GM21515 (cell line): ENCODE results near the gene BMAL1.
"Not testable (repeated sequence)": the region's sequence is repeated elsewhere in the genome, so short reads cannot be mapped to it uniquely, and the experiment has no call there.

Experiments used
- ATAC-seq: cut with Tn5 transposase; IDR thresholded peaks from one replicate; pipeline ENCODE4 v1.9.1; 2021; ENCODE audit not compliant: unreplicated experiment

Gene BMAL1

GRCh38 chr11:13277768-13278608 is at the start of gene BMAL1:
Gene BMAL1 (plus strand): TSS chr11:13277790. CDS start chr11:13354309, 76,519 bp downstream.
- ATAC-seq, result peak; percentile 23

GRCh38 chr11:13228572-13228971 is 49.0 kb upstream of the BMAL1 start:
- ATAC-seq, result no peak

GRCh38 chr11:13229136-13229535 is 48.5 kb upstream of the BMAL1 start:
- no peak for ATAC-seq

GRCh38 chr11:13229711-13230318 is 47.8 kb upstream of the BMAL1 start:
- no peak for ATAC-seq

GRCh38 chr11:13233173-13233745 is 44.3 kb upstream of the BMAL1 start:
- no peak for ATAC-seq

- ATAC-seq, result no peak
Observed at GRCh38 chr11:13235895-13236294, 41.7 kb upstream of the BMAL1 start.

- no peak for ATAC-seq
Observed at GRCh38 chr11:13236626-13237025, 41.0 kb upstream of the BMAL1 start.

GRCh38 chr11:13237761-13238160 is 39.8 kb upstream of the BMAL1 start:
- ATAC-seq, result no peak

GRCh38 chr11:13238879-13239514 is 38.6 kb upstream of the BMAL1 start:
- ATAC-seq, result no peak

- no peak for ATAC-seq
Observed at GRCh38 chr11:13242564-13242963, 35.0 kb upstream of the BMAL1 start.

GRCh38 chr11:13247606-13248296 is 29.8 kb upstream of the BMAL1 start:
- no peak for ATAC-seq

- no peak for ATAC-seq
Observed at GRCh38 chr11:13249177-13249576, 28.4 kb upstream of the BMAL1 start.

- no peak for ATAC-seq
Observed at GRCh38 chr11:13249992-13250391, 27.6 kb upstream of the BMAL1 start.

GRCh38 chr11:13251966-13252365 is 25.6 kb upstream of the BMAL1 start:
- no peak for ATAC-seq

- no peak for ATAC-seq
Observed at GRCh38 chr11:13252438-13252837, 25.2 kb upstream of the BMAL1 start.

GRCh38 chr11:13256216-13256615 is 21.4 kb upstream of the BMAL1 start:
- ATAC-seq, result no peak

GRCh38 chr11:13258061-13258460 is 19.5 kb upstream of the BMAL1 start:
- not testable (repeated sequence) for ATAC-seq

GRCh38 chr11:13258855-13259254 is 18.7 kb upstream of the BMAL1 start:
- no peak for ATAC-seq

GRCh38 chr11:13259374-13259773 is 18.2 kb upstream of the BMAL1 start:
- no peak for ATAC-seq

GRCh38 chr11:13260201-13260962 is 17.2 kb upstream of the BMAL1 start:
- ATAC-seq, result no peak
